CD4-positive, alpha-beta T cell treated with Interleukin-6 at 100 ng/mL for 8 hours (primary cell): ENCODE measurements around the gene ATP8B4.
"Not testable (repeated sequence)": the region's sequence is repeated elsewhere in the genome, so short reads cannot be mapped to it uniquely, and the experiment has no call there.

Experiments
- DNase-seq: peaks from one replicate; pipeline ENCODE4 v3.0.0-alpha.2; 2020; ENCODE audit warnings: mixed read lengths, low spot score

ATP8B4 gene

GRCh38 chr15:50140983-50141382, 21.9 kb upstream of the ATP8B4 start:
- no peak for DNase-seq

GRCh38 chr15:50140098-50140497, 21.1 kb upstream of the ATP8B4 start:
- no peak for DNase-seq

GRCh38 chr15:50138391-50138790, 19.4 kb upstream of the ATP8B4 start:
- no peak for DNase-seq

- DNase-seq = no peak
Measured at GRCh38 chr15:50137893-50138292, 18.9 kb upstream of the ATP8B4 start.

DNA sequence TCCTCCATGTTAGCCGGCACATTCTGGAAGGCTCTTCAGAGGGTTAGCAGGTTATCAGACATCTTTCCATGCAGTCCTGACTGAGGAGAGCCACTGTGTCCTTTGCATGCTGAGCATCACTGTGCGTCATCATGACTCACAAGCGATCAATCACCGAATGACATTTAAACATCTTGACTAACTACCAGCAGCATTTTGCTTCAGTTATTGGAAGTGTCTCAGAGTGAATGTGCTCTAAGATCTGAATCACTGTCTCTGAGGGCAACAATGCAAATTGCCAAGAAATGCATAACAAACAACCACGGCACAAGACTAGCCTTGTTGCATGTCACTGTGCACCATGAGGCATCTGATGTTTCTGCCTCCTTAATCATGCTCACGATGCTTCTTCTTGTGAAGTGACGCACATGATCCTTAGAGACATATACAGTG, 18.3 kb upstream of the ATP8B4 start:
- no peak for DNase-seq

DNA sequence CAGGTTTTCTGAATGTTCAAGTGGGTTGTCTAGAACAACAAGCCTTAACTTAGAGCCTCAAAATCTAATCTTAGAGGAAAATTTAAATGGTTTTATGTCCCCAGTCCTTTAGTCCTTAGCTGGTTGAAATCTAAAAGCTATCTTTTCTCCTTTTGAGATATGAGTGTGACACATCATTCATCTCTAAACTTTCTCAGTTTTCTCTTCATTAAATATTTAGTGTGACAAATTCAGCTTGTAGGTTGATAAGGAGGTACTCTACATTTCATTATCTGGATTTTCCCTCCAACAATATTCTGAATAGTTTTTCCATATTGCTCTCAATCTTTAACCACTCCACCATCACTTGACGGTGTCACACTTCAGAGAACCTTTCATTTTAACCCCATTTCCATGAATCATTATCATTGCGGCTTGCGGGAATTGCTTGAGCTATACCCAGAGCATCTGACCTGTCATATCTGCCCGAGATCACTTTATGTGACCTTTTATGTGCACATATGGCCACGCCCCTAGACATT, 16.1 kb upstream of the ATP8B4 start:
- DNase-seq = no peak

GRCh38 chr15:50134524-50135024, 15.5 kb upstream of the ATP8B4 start:
- no peak for DNase-seq

DNA sequence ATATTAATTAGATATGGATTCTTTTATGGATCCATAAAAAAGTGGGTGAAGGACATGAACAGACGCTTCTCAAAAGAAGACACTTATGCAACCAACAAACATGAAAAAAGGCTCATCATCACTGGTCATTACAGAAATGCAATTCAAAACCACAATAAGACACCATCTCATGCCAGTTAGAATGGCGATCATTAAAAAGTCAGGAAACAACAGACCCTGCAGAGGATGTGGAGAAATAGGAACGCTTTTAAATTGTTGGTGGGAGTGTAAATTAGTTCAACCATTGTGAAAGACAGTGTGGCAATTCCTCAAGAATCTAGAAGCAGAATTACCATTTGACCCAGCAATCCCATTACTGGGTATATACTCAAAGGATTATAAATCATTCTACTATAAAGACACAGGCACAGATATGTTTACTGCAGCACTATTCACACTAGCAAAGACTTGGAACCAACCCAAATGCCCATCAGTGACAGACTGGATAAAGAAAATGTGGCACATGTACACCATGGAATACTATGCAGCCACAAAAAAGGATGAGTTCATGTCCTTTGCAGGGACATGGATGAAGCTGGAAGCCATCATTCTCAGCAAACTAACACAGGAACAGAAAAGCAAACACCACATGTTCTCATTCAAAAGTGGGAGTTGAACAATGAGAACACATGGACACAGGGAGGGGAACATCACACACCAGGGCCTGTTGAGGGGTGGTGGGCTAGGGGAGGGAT, 13.4 kb upstream of the ATP8B4 start:
- not testable (repeated sequence) for DNase-seq

DNA sequence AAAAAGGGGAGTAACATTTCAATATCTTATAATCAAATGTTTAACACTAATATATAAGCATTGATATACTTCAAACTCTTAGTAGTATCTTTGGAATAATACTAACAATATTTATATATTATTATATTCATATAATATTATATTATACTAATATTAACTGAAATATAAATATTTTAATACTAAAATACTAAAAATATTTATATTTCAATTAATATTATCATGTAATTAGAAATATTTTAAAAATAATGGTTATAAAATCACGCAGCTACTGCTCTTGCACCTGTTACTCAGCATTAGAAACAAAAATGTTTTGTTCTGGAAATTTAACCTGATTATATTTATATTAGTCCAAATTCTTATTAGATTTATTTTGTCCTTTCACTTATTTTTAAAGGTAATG, 12.6 kb upstream of the ATP8B4 start:
- DNase-seq = no peak

GRCh38 chr15:50128266-50128665, 9.2 kb upstream of the ATP8B4 start:
- DNase-seq = no peak

DNA sequence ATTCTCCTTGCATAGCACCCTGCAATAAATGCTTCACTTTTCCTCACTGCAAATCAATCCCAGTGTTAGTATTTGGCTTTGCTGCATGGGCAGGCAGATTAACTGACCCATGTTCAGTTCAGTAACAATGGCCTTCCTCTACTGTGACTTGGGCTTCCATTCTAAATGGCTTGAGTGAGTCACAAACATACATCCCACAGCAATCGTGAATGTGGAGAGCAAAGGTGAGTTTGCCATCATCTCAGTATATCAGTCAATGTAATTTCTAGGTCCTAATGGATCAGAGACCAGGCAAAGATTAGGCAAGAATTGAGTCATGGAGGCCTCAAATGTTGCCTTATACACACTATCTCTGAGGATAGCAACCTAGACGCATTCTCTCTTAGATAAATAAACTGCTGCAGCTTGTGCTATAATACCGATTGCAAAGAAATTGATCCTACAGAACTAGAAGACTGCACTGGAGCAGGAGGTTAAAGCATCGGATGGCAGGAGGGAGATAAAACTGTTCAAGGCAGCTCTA, 8.3 kb upstream of the ATP8B4 start:
- DNase-seq = no peak

- DNase-seq = no peak
Measured at GRCh38 chr15:50126072-50126471, 7.0 kb upstream of the ATP8B4 start.

DNA sequence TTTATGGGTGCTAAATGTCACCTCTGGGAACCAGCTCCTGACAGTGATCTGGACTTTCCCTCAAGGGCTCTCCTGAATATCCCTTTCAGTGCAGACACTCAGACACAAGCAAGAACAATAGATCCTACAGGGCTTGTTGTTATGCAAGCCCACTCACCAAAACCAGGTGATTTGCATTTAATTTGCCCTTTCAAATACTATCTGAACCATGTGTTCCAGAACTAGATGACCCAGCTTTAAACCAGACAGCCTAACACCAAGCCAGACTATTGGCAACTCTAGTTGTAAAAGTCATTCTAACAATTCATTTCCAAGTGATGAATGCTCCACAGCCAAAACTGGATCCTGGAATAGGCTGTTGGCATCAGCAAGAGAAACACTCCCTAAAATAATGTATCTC, 5.6 kb upstream of the ATP8B4 start:
- no peak for DNase-seq

DNA sequence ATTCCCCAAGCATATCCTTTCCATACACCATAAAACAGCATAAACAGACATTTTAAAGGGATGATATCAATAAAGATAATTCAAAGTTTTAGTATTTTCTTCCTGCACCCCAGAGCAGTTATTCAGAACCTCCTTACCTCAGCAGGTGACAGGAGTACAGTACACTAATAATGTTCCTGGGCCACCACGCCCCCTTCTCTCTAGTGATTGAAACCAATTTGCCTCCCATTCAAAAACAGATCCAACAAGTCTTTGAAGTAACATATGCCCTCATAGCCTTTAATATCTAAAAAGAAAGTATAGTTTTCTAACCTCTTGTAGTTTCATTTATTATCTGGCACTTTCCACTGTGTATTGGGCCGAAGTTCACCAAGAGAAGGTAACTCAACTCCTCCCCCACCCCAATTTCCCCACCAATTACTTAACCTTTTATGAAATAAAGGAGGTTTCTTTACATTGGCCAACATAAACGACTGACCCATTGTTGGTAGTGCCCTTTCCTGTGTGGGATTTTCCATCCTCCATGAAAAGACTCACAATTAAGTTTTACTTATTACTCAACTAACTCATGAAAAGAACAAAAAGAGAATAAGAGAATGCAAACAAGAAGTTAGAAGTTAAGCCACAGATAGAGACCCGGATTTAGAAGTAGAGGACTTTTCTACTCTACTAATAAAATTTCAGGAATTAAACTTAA, 5.0 kb upstream of the ATP8B4 start:
- DNase-seq = no peak

DNA sequence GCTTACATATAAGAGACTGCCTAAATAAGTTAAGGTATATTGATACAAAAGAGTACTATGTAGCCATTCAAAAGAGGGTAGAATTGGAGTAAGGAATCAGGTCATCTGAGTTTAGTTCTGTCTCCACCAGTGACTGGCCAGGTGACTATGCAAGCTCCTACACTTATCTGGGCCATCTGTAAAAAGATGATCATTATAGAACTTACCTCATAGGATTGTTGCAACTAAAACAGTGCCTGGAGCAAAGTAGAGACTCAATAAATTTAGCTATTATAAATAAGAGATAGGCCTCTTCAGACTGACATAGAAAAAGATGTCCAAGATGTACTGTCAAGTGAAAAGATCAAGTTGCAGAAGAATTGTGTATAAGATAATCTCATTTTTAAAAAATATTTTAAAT, 1.7 kb upstream of the ATP8B4 start:
- DNase-seq = no peak

- DNase-seq = no peak
Measured at GRCh38 chr15:50117431-50118027, 1.5 kb downstream of the ATP8B4 start.

- DNase-seq = no peak
Measured at GRCh38 chr15:50116477-50116876, 2.6 kb downstream of the ATP8B4 start.

GRCh38 chr15:50113992-50114780, 4.8 kb downstream of the ATP8B4 start:
- no peak for DNase-seq

GRCh38 chr15:50113187-50113505, 5.9 kb downstream of the ATP8B4 start:
- DNase-seq = no peak

DNA sequence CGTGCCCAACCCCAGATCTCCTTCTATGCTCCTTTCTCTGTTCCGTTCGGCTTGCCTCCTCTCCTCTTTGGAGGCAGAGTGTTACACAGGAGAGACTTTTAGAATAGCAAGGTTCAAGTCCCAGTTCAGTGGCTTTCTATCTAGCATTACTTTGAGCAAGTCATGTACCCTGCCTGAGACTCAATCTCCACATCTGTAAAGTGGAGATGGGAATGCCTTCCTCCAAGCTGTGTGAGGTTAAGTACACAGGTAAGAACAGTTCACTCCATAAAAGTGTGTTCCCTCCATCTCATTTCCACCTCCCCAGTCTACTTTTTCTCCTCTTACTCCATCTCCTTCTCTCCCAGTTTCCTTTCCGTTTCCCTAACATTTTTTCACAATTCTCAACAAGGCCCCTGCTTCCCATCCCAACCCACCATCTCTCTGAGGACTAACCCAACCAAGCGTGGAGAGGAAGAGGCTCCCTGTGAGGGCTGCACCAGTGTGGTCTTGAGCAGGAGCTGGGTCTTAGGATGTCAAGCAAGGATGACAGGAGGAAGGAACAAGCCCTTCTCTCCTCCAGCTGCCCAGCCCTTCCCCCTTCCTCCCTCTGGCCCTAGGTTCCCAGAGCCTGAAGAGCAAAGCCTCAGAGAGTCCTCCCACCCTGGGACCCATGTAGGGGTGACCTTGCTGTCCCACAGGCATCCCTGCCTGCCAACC, 6.4 kb downstream of the ATP8B4 start:
- DNase-seq = no peak

GRCh38 chr15:50110285-50110684, 8.7 kb downstream of the ATP8B4 start:
- no peak for DNase-seq
